ENCODE results near the gene PRAMEF18. TPM values are rescaled to one million over a fixed set of nuclear protein-coding genes. Genes with fewer than 3 reads are reported as not detected.

The PRAMEF18 gene, protein sequence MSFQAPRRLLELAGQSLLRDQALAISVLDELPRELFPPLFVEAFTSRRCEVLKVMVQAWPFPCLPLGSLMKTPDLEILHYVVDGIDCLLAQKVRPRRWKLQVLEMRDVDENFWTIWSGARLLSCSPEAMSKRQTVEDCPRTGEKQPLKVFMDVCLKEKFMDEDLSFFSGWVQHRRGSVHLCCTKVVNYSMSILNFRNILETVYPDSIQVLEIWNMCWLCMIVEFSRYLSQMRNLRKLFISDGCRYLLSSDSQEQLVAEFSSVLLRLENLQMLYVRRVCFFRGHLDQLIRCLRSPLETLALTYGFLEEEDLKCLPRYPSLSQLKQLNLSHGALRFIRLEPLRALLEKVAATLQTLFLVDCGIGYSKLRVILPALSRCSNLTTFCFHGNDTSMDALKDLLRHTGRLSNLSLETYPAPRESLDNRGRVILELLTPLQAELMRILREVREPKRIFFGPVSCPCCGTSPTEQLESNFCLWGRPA
- total RNA-seq: not detected in 2 replicates

DNA sequence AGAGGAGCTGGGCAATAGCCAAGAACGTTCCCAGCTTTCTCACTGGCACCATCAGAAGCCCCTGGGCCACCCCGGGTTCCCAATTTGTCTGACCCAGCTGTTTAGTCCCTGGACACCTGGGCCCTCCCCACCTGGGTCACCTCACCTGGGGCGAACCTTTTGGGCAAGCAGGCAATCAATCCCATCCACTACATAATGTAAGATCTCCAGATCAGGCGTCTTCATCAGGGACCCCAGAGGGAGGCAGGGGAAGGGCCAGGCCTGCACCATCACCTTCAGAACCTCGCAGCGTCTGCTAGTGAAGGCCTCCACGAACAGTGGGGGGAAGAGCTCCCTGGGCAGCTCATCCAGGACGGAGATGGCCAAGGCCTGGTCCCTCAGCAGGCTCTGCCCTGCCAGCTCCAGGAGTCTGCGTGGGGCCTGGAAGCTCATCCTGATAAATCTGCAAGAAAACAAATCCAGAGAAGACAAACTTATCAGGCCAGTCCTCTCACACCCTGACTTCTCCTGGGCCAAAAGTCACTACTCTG is at the start of gene PRAMEF18:
PRAMEF18 (minus strand) TSS at position 480 of the 530 bp plus-strand sequence; CDS start at position 432, 48 bp downstream.

GRCh38 chr1:13253898-13254297 is 27.9 kb upstream of the PRAMEF18 start, which contains the start of gene PRAMEF5:
TSS of gene PRAMEF5 (plus strand) at chr1:13254198. CDS start at chr1:13259269, 5,071 bp downstream.

GRCh38 chr1:13201309-13201708 is 24.6 kb downstream of the PRAMEF18 start, which contains the start of gene PRAMEF13:
TSS of gene PRAMEF13 (minus strand) at chr1:13201409. CDS start at chr1:13199589, 1,820 bp downstream.

Other genes starting within 250 kb of the PRAMEF18 start
- not detected in 2 replicates for gene PRAMEF27, start 169.6 kb downstream of the PRAMEF18 start, total RNA-seq
- not detected in 2 replicates for gene HNRNPCL3, start 165.4 kb downstream of the PRAMEF18 start, total RNA-seq
- gene PRAMEF25, start 155.4 kb downstream of the PRAMEF18 start, total RNA-seq: not detected in 2 replicates
- not detected in 2 replicates for gene HNRNPCL2, start 109.3 kb downstream of the PRAMEF18 start, total RNA-seq
- gene PRAMEF26, start 70.1 kb downstream of the PRAMEF18 start, total RNA-seq: not detected in 2 replicates
- not detected in 2 replicates for gene HNRNPCL4, start 60.5 kb downstream of the PRAMEF18 start, total RNA-seq
- not detected in 2 replicates for gene PRAMEF9, start 54.3 kb downstream of the PRAMEF18 start, total RNA-seq
- not detected in 2 replicates for gene PRAMEF13, start 24.7 kb downstream of the PRAMEF18 start, total RNA-seq
- gene PRAMEF5, start 28.0 kb upstream of the PRAMEF18 start, total RNA-seq: not detected in 2 replicates
- not detected in 2 replicates for gene PRAMEF8, start 59.0 kb upstream of the PRAMEF18 start, total RNA-seq
- gene PRAMEF33, start 77.4 kb upstream of the PRAMEF18 start, total RNA-seq: not detected in 2 replicates
- gene PRAMEF15, start 89.4 kb upstream of the PRAMEF18 start, total RNA-seq: not detected in 2 replicates
- not detected in 2 replicates for gene PRAMEF14, start 121.0 kb upstream of the PRAMEF18 start, total RNA-seq
- gene PRAMEF19, start 145.8 kb upstream of the PRAMEF18 start, total RNA-seq: not detected in 2 replicates
- gene PRAMEF17, start 163.5 kb upstream of the PRAMEF18 start, total RNA-seq: not detected in 2 replicates
- gene PRAMEF20, start 184.3 kb upstream of the PRAMEF18 start, total RNA-seq: not detected in 2 replicates